IMR-90 (cell line): ENCODE results near the gene AMOTL1.

Experiments
- CTCF ChIP-seq: conservative IDR thresholded peaks from 2 replicates; pipeline ENCODE4 v1.5.1; 2012; ENCODE audit warnings: mild to moderate bottlenecking, low read depth, low read length, improper control_type of control experiment
- FOS ChIP-seq: fragments of 150-350 bp; IDR thresholded peaks from 2 replicates; pipeline ENCODE4 v1.6.1; 2016; ENCODE audit warnings: low read depth, low read length
- MAFK ChIP-seq: IDR thresholded peaks from 2 replicates; pipeline ENCODE4 v1.6.1; 2012; ENCODE audit warnings: low read depth, low read length, improper control_type of control experiment
- POLR2A ChIP-seq: IDR thresholded peaks from 2 replicates; pipeline ENCODE4 v1.6.1; 2012; ENCODE audit warnings: mild to moderate bottlenecking, low read depth, low read length
- TF ChIP-seq, protein P1 (sequence below): fragments of 150-350 bp; IDR thresholded peaks from 2 replicates; pipeline ENCODE4 v1.6.1; 2017; ENCODE audit warnings: mild to moderate bottlenecking, antibody characterized with exemption, low read length, low read depth

DNA sequence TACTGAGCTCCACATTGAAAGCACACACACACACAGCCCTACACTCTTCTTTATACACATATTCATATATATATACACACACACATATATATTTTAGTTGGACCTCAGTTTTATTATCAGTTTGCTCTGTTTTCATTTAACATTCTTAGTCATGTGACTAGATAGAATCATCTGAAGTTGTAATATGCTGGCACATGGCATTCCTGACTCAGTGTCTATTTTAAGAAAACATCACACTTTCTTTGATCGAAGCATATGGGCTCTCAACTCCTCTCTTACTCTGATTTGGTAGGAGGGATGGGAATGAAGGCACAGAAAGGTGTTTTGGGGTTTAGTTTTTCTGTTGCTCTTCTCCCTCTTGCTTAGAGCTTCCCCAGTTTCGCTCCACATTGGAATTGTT lies 24.8 kb downstream of the AMOTL1 start:
- TF ChIP-seq CTCF (no peak), POLR2A (no peak), MAFK (no peak), FOS (no peak)
- TF ChIP-seq, protein P1, sequence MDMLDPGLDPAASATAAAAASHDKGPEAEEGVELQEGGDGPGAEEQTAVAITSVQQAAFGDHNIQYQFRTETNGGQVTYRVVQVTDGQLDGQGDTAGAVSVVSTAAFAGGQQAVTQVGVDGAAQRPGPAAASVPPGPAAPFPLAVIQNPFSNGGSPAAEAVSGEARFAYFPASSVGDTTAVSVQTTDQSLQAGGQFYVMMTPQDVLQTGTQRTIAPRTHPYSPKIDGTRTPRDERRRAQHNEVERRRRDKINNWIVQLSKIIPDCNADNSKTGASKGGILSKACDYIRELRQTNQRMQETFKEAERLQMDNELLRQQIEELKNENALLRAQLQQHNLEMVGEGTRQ = peak; percentile 71
